ENCODE results near the gene MRPS27.

MRPS27 gene

DNA sequence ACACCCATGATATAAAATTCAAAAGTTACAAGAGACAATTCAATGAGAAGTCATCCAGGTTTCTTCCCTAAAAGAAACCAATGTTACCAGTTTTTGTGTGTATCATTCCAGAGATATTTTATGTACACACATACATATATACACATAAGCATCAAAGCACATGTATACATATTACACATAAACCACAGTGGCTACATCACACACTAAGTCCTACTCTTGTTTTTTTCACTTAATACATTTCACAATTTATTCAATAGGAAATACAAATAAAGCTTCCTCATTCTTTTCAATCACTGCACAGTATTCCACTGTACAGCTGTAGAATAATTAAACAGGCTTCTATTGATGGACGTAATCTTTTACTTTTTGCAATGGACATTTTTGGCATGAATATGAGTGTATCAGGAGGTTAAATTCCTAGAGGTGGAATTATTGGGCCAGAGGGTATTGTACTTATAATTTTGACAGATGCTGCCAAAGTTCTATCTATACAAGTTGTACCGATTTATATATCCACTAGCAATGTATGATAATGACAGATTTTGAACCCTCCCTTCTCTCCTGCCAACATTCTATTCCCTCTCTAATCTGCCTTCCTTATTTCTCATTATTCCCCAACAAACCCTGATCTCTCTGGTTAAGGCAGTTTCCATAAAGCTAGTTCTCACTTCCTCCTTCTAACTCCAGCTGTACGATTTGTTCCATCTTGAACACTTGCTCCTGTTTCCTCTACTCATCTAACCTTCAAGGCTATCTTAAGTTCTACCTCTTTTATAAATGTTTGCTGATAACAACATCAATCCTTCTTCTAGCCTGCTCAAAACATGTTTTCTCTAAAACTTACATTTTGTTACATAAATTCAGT, 35.2 kb downstream of the MRPS27 start:
- no peak for DNase-seq (ENCODE audit: low read depth)
- no peak overlapping the region for H3K4me3 ChIP-seq (ENCODE audit: low read length)
- TF ChIP-seq, protein P1, sequence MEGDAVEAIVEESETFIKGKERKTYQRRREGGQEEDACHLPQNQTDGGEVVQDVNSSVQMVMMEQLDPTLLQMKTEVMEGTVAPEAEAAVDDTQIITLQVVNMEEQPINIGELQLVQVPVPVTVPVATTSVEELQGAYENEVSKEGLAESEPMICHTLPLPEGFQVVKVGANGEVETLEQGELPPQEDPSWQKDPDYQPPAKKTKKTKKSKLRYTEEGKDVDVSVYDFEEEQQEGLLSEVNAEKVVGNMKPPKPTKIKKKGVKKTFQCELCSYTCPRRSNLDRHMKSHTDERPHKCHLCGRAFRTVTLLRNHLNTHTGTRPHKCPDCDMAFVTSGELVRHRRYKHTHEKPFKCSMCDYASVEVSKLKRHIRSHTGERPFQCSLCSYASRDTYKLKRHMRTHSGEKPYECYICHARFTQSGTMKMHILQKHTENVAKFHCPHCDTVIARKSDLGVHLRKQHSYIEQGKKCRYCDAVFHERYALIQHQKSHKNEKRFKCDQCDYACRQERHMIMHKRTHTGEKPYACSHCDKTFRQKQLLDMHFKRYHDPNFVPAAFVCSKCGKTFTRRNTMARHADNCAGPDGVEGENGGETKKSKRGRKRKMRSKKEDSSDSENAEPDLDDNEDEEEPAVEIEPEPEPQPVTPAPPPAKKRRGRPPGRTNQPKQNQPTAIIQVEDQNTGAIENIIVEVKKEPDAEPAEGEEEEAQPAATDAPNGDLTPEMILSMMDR (conservative IDR thresholded peaks at IDR 0.05; ENCODE audit: low read depth, low read length): no peak

DNA sequence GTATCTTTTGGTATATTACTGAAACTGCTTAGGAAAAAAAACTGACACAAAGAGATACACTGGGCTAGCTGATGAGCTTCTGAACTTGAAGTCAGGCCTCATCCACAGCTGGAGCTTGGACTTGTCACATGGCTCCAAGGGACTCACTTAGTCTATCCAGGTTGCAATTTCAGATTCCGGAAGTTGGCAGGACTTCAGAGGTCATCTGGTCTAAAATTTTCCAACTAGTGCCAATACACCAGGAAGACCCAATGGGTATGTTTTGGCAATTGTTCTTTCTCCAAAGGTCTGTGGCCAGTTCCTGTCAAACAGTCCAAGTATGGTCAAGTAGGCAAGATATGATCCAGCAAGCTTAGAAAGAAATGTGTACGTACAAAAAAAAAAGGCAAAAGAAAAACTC, 36.7 kb downstream of the MRPS27 start:
- DNase-seq (ENCODE audit: low read depth): no peak
- H3K4me3 ChIP-seq (ENCODE audit: low read length): no peak overlapping the region
- TF ChIP-seq, protein P1 (conservative IDR thresholded peaks at IDR 0.05; ENCODE audit: low read depth, low read length): no peak

DNA sequence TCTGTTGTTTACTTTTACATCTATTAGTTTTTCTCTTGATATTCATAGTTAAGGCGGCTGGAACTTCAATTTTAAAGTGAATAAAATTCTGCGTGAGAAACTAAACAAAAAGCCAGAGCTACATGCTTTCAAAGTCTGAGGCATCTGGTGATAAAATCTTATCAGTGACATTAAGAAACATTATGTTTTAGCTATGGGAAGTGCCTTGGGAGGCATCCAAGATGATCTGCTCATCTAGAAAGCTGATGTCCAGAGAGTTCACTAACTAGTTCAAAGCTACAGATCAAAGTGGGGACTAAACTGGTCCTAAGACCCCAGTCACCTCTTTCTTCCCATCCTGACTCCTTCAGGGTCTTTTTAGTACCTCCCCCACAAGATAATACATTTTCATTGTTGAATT, 37.2 kb downstream of the MRPS27 start:
- no peak for DNase-seq (ENCODE audit: low read depth)
- TF ChIP-seq, protein P1 (conservative IDR thresholded peaks at IDR 0.05; ENCODE audit: low read depth, low read length): no peak

DNA sequence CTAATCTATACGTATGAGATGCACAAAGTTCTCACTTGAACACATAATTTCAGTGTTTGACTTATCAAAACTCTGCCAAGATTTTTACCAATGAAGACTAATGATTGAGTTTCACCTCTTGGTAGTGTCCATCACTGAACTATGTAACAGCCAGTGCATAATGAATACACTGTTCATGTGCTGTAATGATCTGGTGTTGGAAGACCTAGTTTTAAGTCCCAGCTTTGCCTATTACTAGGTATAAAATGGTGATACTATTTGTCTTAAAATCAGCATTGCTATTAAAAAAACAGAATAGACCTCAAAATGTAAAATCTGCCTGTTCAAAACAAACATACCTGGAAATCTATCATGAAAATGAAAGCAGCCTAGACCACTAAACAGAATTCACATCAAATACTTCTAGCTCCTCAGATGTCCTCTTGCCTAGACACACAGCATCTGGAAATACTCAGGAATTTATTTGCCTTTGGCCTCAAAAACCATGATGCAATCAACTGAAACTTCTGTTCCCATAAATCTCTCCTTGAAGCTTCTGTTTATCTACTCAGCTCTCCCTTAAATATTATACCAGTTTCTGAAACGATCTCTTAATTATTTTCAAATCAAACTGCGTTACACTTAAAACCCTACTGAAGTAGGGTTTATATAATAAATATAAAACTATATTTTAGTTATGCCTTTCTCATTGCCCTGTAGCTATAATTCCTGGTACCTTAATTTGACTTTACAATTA, 38.1 kb downstream of the MRPS27 start:
- DNase-seq (ENCODE audit: low read depth): no peak
- TF ChIP-seq, protein P1 (conservative IDR thresholded peaks at IDR 0.05; ENCODE audit: low read depth, low read length): no peak
- H3K4me3 ChIP-seq (ENCODE audit: low read length): no peak overlapping the region

More for the DNA sequence above, 37.2 kb downstream of the MRPS27 start:
- H3K4me3 ChIP-seq (ENCODE audit: low read length): no peak overlapping the region

DNA sequence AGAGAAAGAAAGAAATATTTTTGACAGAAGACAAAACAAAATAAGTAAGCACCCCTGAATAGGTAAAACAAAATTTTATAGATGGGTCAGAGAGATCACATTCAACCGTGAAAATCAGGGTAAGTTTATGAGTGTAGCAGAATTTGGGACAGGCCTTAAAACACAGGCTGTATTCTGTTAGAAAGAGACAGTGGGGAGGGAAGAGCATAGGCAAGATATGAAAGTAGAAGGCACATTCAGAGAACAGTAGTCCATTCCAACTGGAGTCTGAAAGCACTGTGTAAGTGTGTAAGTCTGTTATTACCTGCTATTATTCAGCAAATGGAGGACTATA, 38.6 kb downstream of the MRPS27 start:
- TF ChIP-seq, protein P1 (conservative IDR thresholded peaks at IDR 0.05; ENCODE audit: low read depth, low read length): no peak

DNA sequence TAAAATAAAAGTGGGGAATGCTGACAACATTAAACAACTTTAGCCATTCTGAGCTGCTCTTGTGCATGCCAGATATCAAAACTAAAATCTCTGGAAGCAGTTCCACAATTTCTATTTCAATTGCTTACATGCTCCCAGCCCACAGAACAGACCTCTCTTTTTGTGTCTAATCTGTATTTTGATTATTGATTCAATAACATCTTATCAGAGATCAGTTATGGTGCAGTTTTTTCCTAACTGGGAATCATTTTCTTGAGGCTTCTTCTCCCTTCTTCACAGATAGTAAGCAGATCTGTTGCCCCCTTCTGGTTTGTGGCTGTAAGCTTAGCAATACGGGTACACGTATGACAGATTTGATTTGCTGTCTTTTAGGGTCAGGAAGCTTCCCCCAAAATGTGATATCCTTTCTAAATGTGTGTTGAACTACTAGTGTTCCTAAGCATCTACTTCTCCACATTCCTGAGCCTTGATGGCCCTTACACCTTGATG, 39.4 kb downstream of the MRPS27 start:
- TF ChIP-seq, protein P1 (conservative IDR thresholded peaks at IDR 0.05; ENCODE audit: low read depth, low read length): peak; percentile 76
- H3K4me3 ChIP-seq (ENCODE audit: low read length): no peak overlapping the region
- DNase-seq (ENCODE audit: low read depth): no peak

More for the DNA sequence above, 38.6 kb downstream of the MRPS27 start:
- H3K4me3 ChIP-seq (ENCODE audit: low read length): no peak overlapping the region
- no peak for DNase-seq (ENCODE audit: low read depth)
